Neural crest cell (in vitro differentiated cells): ENCODE data around the gene ENTR1. TPM values are rescaled to one million over a fixed set of nuclear protein-coding genes. Genes with fewer than 3 reads are reported as not detected.
"Not testable (repeated sequence)": the region's sequence is repeated elsewhere in the genome, so short reads cannot be mapped to it uniquely, and the experiment has no call there.

Experiments
- DNase-seq: peaks from one replicate; pipeline ENCODE4 v3.0.0; 2021; ENCODE audit warnings: low read depth, mixed read lengths, low spot score
- H3K27ac Mint-ChIP-seq: one replicate; pipeline ENCODE4 v1.8.0; 2021; ENCODE audit warnings: mild to moderate bottlenecking, mixed read lengths; ENCODE audit not compliant: unreplicated experiment
- H3K27me3 Mint-ChIP-seq: 2 replicates; pipeline ENCODE4 v1.8.0; 2021; ENCODE audit warnings: low read depth, mild to moderate bottlenecking, mixed read lengths
- H3K36me3 Mint-ChIP-seq: 2 replicates; pipeline ENCODE4 v1.8.0; 2021; ENCODE audit warnings: low read depth, mild to moderate bottlenecking, mixed read lengths
- H3K4me1 Mint-ChIP-seq: 2 replicates; pipeline ENCODE4 v1.8.0; 2021; ENCODE audit warnings: mixed read lengths
- H3K4me3 Mint-ChIP-seq: one replicate; pipeline ENCODE4 v1.8.0; 2021; ENCODE audit warnings: mild to moderate bottlenecking, mixed read lengths
- H3K9me3 Mint-ChIP-seq: 2 replicates; pipeline ENCODE4 v1.8.0; 2021; ENCODE audit warnings: mixed read lengths
- CTCF ChIP-seq: fragments of 200-600 bp; sonication (generic); conservative IDR thresholded peaks from 2 replicates; pipeline ENCODE4 v1.5.0; 2021; ENCODE audit warnings: antibody characterized with exemption, mild to moderate bottlenecking
- total RNA-seq: library from RNA; stranded (reverse); gene quantifications from 2 replicates; pipeline ENCODE4 v1.2.1, GENCODE V29; 2021

The ENTR1 gene
- total RNA-seq, 1 donor from 2014 or later, result 89.3 TPM

- H3K27ac Mint-ChIP-seq, result no peak overlapping the region
Measured at GRCh38 chr9:136412962-136413361, 2.5 kb upstream of the ENTR1 start.

GRCh38 chr9:136411378-136411777 lies 964 bp upstream of the ENTR1 start:
- no peak for TF ChIP-seq CTCF
- Mint-ChIP-seq H3K4me3 (peak overlapping the region; percentile 94), H3K36me3 (peaks cover 7% of the 10 kb centered on the region), H3K27me3 (no peaks in the 10 kb centered on the region), H3K4me1 (peaks cover 32% of the 10 kb centered on the region), H3K27ac (peak overlapping the region; percentile 84), H3K9me3 (no peaks in the 10 kb centered on the region)
- DNase-seq, result no peak

More at GRCh38 chr9:136412962-136413361, 2.5 kb upstream of the ENTR1 start:
- H3K9me3 Mint-ChIP-seq, result no peaks in the 10 kb centered on the region
- DNase-seq, result no peak
- H3K4me3 Mint-ChIP-seq, result peak overlapping the region; percentile 68
- TF ChIP-seq CTCF, result no peak
- H3K36me3 Mint-ChIP-seq, result peaks cover 3% of the 10 kb centered on the region
- H3K4me1 Mint-ChIP-seq, result peaks cover 28% of the 10 kb centered on the region
- no peaks in the 10 kb centered on the region for H3K27me3 Mint-ChIP-seq

- no peaks in the 10 kb centered on the region for H3K9me3 Mint-ChIP-seq
- H3K4me3 Mint-ChIP-seq, result peak overlapping the region; percentile 93
- H3K36me3 Mint-ChIP-seq, result peaks cover 7% of the 10 kb centered on the region
- DNase-seq, result no peak
- H3K4me1 Mint-ChIP-seq, result peaks cover 32% of the 10 kb centered on the region
- no peaks in the 10 kb centered on the region for H3K27me3 Mint-ChIP-seq
- H3K27ac Mint-ChIP-seq, result peak overlapping the region; percentile 84
- TF ChIP-seq CTCF, result no peak
Measured at GRCh38 chr9:136409557-136410455, 608 bp downstream of the ENTR1 start.

- peaks cover 32% of the 10 kb centered on the region for H3K4me1 Mint-ChIP-seq
- no peak overlapping the region for H3K27ac Mint-ChIP-seq
- no peaks in the 10 kb centered on the region for H3K9me3 Mint-ChIP-seq
- DNase-seq, result no peak
- H3K36me3 Mint-ChIP-seq, result peaks cover 7% of the 10 kb centered on the region
- H3K4me3 Mint-ChIP-seq, result peak overlapping the region; percentile 76
- no peaks in the 10 kb centered on the region for H3K27me3 Mint-ChIP-seq
- TF ChIP-seq CTCF, result no peak
Measured at GRCh38 chr9:136407911-136408310, 2.5 kb downstream of the ENTR1 start.

- not testable (repeated sequence) for H3K9me3 Mint-ChIP-seq, H3K36me3 Mint-ChIP-seq, H3K27ac Mint-ChIP-seq, H3K27me3 Mint-ChIP-seq, DNase-seq
- Mint-ChIP-seq H3K4me3 (peak overlapping the region; percentile 54), H3K4me1 (peaks cover 30% of the 10 kb centered on the region)
Measured at GRCh38 chr9:136407061-136407460, 3.4 kb downstream of the ENTR1 start.

- H3K9me3 Mint-ChIP-seq, DNase-seq, H3K27ac Mint-ChIP-seq, H3K27me3 Mint-ChIP-seq, H3K36me3 Mint-ChIP-seq: not testable (repeated sequence)
- Mint-ChIP-seq H3K4me1 (peaks cover 18% of the 10 kb centered on the region), H3K4me3 (peak overlapping the region; percentile 72)
Measured at GRCh38 chr9:136405904-136406303, 4.5 kb downstream of the ENTR1 start.
